ENCODE data around the gene CENPQ.

The CENPQ gene

GRCh38 chr6:49539102-49539501 lies 75.9 kb downstream of the CENPQ start:
- in situ Hi-C loops (cut with MboI; ENCODE audit: low sequenced_read_pairs) = no loop called here

GRCh38 chr6:49540614-49541013 lies 77.4 kb downstream of the CENPQ start:
- in situ Hi-C loops (cut with MboI; ENCODE audit: low sequenced_read_pairs) = no loop called here

- in situ Hi-C loops (cut with MboI; ENCODE audit: low sequenced_read_pairs) = no loop called here
These were observed 78.1 kb downstream of the CENPQ start for GRCh38 chr6:49541210-49541724.

DNA sequence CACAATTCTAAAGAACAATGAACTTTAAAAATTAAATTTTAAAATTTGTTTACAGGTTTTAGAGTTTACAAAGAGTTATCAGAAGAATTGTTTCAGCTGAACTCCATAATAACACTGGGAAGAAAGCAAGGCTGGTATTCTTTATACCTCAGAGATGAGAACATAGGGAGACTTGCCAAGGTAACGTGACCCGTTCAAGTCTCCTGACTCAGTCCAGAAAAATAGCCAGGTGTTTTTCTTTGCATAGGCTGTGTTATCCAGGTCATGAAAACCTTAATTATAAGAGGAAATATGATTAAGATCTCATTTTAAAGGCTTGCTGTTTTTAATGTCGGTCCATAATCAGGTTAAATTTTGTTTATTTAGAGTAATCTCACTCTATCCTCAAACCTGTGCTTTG lies 78.8 kb downstream of the CENPQ start:
- in situ Hi-C loops (cut with MboI; ENCODE audit: low sequenced_read_pairs) = no loop called here

All from hTERT RPE-1 (cell line).